Left ventricle myocardium inferior (tissue), 1 donor: ENCODE results near the gene COMT. TPM values are rescaled to one million over a fixed set of nuclear protein-coding genes. Genes with fewer than 3 reads are reported as not detected.

ENCODE experiments used
- DNase-seq: peaks from one replicate; pipeline ENCODE4 v3.0.0-alpha.2; 2020
- H3K27ac ChIP-seq: fragments of 200-600 bp; replicated peaks from 2 replicates; pipeline ENCODE4 v1.8.0; 2021
- H3K27me3 ChIP-seq: fragments of 200-600 bp; 2 replicates; pipeline ENCODE4 v1.8.0; 2021; ENCODE audit warnings: low read depth
- H3K36me3 ChIP-seq: fragments of 200-600 bp; 2 replicates; pipeline ENCODE4 v1.8.0; 2021
- H3K4me1 ChIP-seq: fragments of 200-600 bp; 2 replicates; pipeline ENCODE4 v1.8.0; 2021
- H3K4me3 ChIP-seq: fragments of 200-600 bp; 2 replicates; pipeline ENCODE4 v1.8.0; 2021; ENCODE audit warnings: mild to moderate bottlenecking, moderate library complexity
- H3K9me3 ChIP-seq: fragments of 200-600 bp; replicated peaks from 2 replicates; pipeline ENCODE4 v1.8.0; 2021
- intact Hi-C: fragments of 100-400 bp; cut with micrococcal nuclease; formaldehyde crosslinking; loops from one replicate; pipeline ENCODE4 v1.11.0; 2022
- total RNA-seq: library from RNA; stranded (reverse); fragmentation: NEBNext Ultra II Directional; extraction: Animal tissue kit (Norgen Biotek cat#: 25700); gene quantifications from one replicate; pipeline ENCODE4 v1.2.1, GENCODE V29; 2021
- TF ChIP-seq, protein P1 (sequence below): fragments of 200-600 bp; IDR thresholded peaks from 2 replicates; pipeline ENCODE4 v1.8.0; 2021; ENCODE audit warnings: antibody characterized with exemption, mild to moderate bottlenecking, borderline replicate concordance
- donor health status: DM: no; HTN: yes; CAD: no; lungs with severe emphysema.

COMT gene
- total RNA-seq, 1 donor from 2014 or later = 81.5 TPM

DNA sequence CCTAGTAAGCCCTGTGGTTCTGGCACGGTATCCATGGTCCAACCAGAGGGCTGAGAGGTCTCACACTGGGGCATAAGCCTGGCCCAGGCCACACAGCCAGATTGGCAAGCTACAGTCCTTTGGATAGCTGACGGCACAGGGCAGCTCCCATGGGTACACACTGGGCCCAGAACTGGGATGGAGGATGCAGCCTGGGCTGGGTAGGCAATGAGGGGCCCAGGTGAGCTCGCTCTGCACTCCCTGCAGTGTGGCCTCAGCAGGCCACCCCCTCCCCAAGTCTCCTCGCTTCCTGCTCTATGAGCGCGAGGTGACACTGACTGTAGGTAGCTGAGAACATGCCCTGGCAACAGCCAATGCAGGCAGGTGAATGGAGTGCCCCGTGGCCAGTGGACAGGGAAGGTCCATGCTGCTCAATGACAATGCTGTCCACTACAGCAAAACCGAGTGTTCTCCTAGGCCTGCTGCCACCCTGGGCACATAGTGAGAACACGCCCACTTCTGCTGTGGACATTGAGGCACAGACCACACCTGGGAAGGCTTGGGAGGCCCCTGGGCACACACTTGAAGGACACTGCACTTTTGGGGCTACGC lies 71.3 kb downstream of the COMT start:
- Histone ChIP-seq H3K36me3 (no peaks in the 10 kb centered on the region), H3K4me3 (no peak overlapping the region), H3K27ac (no peak overlapping the region), H3K4me1 (peaks cover 56% of the 10 kb centered on the region), H3K27me3 (no peaks in the 10 kb centered on the region), H3K9me3 (no peaks in the 10 kb centered on the region)
- intact Hi-C loops = loop anchor here (5.0 kb wide), 1 partner anchor 41 kb away; no protein-coding TSS in a partner anchor
- TF ChIP-seq, protein P1, sequence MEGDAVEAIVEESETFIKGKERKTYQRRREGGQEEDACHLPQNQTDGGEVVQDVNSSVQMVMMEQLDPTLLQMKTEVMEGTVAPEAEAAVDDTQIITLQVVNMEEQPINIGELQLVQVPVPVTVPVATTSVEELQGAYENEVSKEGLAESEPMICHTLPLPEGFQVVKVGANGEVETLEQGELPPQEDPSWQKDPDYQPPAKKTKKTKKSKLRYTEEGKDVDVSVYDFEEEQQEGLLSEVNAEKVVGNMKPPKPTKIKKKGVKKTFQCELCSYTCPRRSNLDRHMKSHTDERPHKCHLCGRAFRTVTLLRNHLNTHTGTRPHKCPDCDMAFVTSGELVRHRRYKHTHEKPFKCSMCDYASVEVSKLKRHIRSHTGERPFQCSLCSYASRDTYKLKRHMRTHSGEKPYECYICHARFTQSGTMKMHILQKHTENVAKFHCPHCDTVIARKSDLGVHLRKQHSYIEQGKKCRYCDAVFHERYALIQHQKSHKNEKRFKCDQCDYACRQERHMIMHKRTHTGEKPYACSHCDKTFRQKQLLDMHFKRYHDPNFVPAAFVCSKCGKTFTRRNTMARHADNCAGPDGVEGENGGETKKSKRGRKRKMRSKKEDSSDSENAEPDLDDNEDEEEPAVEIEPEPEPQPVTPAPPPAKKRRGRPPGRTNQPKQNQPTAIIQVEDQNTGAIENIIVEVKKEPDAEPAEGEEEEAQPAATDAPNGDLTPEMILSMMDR = no peak
- DNase-seq = no peak

DNA sequence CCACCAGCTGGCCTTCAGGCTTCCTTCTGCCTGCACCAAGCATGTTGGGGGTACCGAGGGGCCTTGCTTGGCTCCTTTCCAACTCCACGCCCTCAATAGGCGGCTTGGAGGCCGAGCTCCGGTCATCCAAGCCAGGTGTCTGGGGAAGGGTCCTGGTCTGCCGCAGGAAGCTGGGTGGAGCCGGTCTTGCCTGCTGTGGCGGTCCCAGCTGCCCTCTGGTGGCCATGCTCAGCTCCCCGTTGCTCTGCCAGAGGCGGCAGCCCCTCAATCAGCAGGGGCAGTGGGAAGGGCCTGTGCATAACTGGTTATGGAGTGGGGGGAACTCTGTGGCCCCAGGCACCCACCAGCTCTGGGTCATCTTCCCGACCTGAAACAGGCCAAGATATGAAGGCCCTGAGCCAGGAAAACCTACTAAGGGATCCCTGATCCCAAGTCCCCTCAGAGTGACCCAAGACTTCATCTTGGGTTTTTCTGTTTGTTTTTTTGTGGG lies 71.9 kb downstream of the COMT start:
- Histone ChIP-seq H3K36me3 (no peaks in the 10 kb centered on the region), H3K4me1 (peaks cover 56% of the 10 kb centered on the region), H3K9me3 (no peaks in the 10 kb centered on the region), H3K27ac (no peak overlapping the region), H3K4me3 (no peak overlapping the region), H3K27me3 (no peaks in the 10 kb centered on the region)
- TF ChIP-seq, protein P1 = peak; percentile 95
- intact Hi-C loops = loop anchor here (5.0 kb wide), 1 partner anchor 41 kb away; no protein-coding TSS in a partner anchor
- peak; percentile 68 for DNase-seq

DNA sequence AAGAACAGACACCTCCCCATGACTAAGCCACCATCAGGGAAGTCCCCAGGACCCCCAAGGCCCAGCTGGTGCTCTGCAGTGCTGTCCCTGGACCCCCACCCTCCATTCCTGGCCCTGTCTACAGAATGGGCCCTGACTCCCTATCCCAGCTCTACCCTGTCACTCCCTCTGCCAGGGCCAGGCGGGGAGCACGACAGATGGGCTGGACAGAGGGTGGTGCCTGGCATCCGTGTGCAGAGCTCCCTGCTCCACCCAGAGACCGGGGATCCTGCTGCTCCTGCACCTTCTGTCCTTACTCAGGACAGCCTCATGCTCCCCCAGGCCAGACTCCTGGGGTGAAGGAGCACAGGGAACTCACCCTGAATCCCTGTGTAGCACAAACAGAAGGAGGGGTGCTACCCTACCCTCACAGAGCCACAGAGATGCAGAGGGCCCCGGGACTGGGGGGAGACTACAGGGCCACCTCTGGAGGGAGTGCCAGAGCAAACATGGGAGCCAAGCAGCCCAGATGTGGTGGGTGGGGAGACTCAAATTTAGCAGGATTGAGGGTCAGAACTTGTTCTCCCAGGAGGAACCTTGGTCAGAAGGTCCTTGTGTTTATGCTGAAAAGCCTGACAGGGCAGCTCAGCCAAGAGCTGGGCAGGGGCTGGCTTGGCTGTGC lies 73.1 kb downstream of the COMT start:
- H3K9me3 ChIP-seq = no peaks in the 10 kb centered on the region
- no peak for DNase-seq
- H3K27me3 ChIP-seq = no peaks in the 10 kb centered on the region
- H3K36me3 ChIP-seq = no peaks in the 10 kb centered on the region
- TF ChIP-seq, protein P1 = no peak
- peak overlapping the region; percentile 19 for H3K27ac ChIP-seq
- no peak overlapping the region for H3K4me3 ChIP-seq
- H3K4me1 ChIP-seq = peaks cover 56% of the 10 kb centered on the region
- intact Hi-C loops = loop anchor here (5.0 kb wide), 1 partner anchor 42 kb away; no protein-coding TSS in a partner anchor

DNA sequence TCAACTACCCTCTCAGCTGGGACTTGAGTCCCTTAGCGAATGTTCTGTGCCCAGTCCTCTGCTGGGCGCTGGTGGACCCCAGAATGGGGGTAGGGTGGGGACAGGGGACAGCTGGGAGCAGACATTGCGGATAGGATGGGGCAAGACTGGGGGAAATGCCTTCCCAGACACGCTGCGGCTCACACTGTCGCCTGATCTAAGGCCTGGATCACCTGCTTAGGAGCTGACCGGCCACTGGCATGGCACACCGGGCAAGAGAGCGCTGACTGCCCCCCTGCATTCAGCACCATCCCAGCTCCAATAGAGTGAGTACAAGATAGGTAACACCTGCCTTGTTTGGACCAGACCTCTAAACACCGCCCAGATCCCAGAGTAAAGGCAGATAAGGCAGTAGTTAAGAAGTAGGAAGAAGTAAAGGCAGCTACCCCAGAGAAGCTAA lies 73.6 kb downstream of the COMT start:
- TF ChIP-seq, protein P1 = no peak
- Histone ChIP-seq H3K36me3 (no peaks in the 10 kb centered on the region), H3K4me1 (peaks cover 53% of the 10 kb centered on the region), H3K9me3 (no peaks in the 10 kb centered on the region), H3K27ac (peak overlapping the region; percentile 65), H3K4me3 (no peak overlapping the region), H3K27me3 (no peaks in the 10 kb centered on the region)
- intact Hi-C loops = no loop called here
- no peak for DNase-seq

DNA sequence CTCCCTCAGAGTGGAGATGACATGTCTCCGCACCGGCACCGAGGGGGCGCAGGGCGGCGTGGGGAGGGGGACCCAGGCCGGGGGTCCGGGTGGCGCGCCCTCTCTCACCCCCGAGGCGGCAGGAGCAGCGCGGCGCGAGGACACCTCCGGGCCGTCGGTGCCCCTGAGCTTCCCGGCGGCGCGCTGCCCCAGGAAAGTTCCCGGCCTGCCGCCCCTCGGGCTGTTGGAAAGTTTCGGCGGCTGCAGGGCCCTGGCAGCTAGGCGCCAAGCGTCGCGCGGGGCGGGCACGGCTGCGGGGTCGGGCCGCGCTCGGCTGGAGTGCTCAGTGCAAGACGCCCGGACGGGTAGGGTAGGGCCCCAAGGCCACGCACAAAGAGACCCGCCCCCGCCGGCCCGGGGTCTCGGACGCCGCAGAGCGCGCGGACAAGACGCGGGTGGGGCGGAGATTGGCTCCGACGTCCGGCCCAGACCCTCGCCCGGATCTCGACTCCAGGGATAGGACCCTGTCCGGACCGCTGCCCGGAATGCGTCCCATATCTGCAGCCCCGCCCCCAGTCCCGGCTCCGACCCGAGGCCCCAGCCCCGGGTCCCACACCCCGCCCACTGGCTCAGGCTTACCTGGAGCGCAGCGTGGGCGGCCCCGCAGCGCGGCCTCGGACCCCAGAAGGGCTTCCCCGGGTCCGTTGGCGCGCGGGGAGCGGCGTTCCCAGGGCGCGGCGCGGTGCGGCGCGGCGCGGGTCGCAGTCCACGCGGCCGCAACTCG lies 74.6 kb downstream of the COMT start:
- Histone ChIP-seq H3K27me3 (no peaks in the 10 kb centered on the region), H3K4me1 (peaks cover 51% of the 10 kb centered on the region), H3K4me3 (peak overlapping the region; percentile 92), H3K27ac (peak overlapping the region; percentile 65), H3K9me3 (no peaks in the 10 kb centered on the region), H3K36me3 (no peaks in the 10 kb centered on the region)
- TF ChIP-seq, protein P1 = no peak
- no peak for DNase-seq
- intact Hi-C loops = no loop called here
